Upper lobe of right lung (tissue), 1 donor: ENCODE measurements around the gene ALDOA. TPM values are rescaled to one million over a fixed set of nuclear protein-coding genes. Genes with fewer than 3 reads are reported as not detected.
A peak's percentile ranks its signal among the peaks of the same experiment; 100 is the strongest.

Experiments
- ATAC-seq: fragments of 200-7000 bp; cut with Tn5 transposase; one replicate; pipeline ENCODE4 v1.9.1; 2020; ENCODE audit warnings: mild to moderate bottlenecking, moderate library complexity
- DNase-seq: peaks from one replicate; pipeline ENCODE4 v3.0.0-alpha.2; 2020
- H3K27ac ChIP-seq: fragments of 200-600 bp; one replicate; pipeline ENCODE4 v1.8.0; 2022
- H3K27me3 ChIP-seq: fragments of 200-600 bp; one replicate; pipeline ENCODE4 v1.8.0; 2022; ENCODE audit warnings: mild to moderate bottlenecking
- H3K36me3 ChIP-seq: fragments of 200-600 bp; one replicate; pipeline ENCODE4 v1.8.0; 2022
- H3K4me1 ChIP-seq: fragments of 200-600 bp; one replicate; pipeline ENCODE4 v1.8.0; 2022
- H3K4me3 ChIP-seq: fragments of 200-600 bp; one replicate; pipeline ENCODE4 v1.8.0; 2022; ENCODE audit warnings: mild to moderate bottlenecking
- H3K9me3 ChIP-seq: fragments of 200-600 bp; one replicate; pipeline ENCODE4 v1.8.0; 2022
- CTCF ChIP-seq: fragments of 200-600 bp; IDR thresholded peaks from one replicate; pipeline ENCODE4 v1.8.0; 2022; ENCODE audit warnings: antibody characterized with exemption
- intact Hi-C: fragments of 100-400 bp; cut with DNase I; formaldehyde crosslinking; loops from one replicate; pipeline ENCODE4 v1.11.0; 2022
- total RNA-seq: library from RNA; stranded (reverse); fragmentation: NEBNext Ultra II Directional; extraction: Animal tissue kit (Norgen Biotek cat#: 25700); gene quantifications from one replicate; pipeline ENCODE4 v1.2.1, GENCODE V29; 2021
- donor health status: DM: no; HTN: yes; CAD: no; lungs with severe emphysema.

The ALDOA gene
- total RNA-seq, 1 donor from 2014 or later: 689 TPM

DNA sequence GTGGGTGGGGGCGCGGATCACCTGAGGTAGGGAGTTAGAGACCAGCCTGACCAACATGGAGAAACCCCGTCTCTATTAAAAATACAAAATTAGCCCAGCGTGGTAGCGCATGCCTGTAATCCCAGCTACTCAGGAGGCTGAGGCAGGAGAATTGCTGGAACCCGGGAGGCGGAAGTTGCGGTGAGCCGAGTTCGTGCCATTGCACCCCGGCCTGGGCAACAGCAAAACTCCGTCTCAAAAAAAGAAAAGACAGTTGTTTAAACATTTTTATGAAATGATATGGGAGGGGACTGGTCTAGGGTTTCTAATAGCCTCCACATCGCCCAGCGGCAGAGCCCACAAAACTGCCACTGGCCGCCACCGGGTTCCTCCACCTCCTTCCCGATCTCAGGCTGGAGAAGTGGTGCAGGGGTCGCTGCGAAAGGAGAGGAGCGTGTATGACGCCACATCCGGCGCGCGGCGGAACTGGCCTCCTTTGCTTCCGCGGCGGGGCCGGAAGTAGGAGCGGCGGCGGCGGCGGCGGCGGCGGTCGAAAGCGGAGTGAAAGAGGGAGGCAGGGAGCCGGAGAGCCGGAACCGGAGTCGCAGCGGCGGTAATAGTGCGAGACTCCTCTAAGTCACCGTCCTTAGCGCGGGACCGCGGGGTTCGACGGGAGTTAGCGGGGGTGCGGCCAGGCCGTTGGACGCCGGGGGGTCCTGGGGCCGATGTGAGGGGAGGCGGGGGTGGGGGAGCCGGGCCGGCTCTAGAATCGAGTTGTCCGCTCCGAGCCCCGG, 10.1 kb downstream of the ALDOA start, which contains the start of gene PPP4C:
Gene PPP4C (plus strand): TSS at position 492 of the 773 bp plus-strand sequence. CDS start 384 bp downstream, outside the sequence.
- H3K27me3 ChIP-seq: no peaks in the 10 kb centered on the region
- H3K4me3 ChIP-seq: peak within 1 kb of the TSS; percentile 99
- peaks cover 22% of the 10 kb centered on the region for H3K4me1 ChIP-seq
- ATAC-seq: peak; percentile 97
- DNase-seq: peak; percentile 96
- H3K9me3 ChIP-seq: no peaks in the 10 kb centered on the region
- H3K27ac ChIP-seq: peak within 1 kb of the TSS; percentile 95
- intact Hi-C loops: no loop called here
- peak; percentile 7 for TF ChIP-seq CTCF
- H3K36me3 ChIP-seq: peaks cover 50% of the 10 kb centered on the region

DNA sequence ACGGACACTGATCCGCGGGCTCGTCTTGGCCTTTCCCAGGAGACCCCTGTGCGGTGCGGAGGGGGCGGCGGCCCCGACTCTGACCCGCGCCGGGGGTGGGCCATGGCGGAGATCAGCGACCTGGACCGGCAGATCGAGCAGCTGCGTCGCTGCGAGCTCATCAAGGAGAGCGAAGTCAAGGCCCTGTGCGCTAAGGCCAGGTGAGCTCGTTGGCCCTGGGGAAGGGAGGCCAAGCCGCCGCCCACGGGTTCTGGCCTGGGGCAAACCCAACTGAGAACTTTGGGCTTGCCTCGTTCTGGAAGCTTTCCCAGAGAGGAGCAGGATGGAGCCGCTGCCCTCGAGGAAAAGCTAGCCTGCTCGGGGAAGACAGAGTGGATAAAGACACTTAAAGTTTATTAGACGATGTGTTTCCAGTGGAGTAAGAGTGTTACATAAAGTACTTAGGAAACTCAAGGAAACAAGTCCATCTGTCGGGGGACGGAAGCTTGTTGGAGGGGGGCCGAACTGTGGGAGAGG, 10.8 kb downstream of the ALDOA start:
- TF ChIP-seq CTCF: no peak
- Histone ChIP-seq H3K4me3 (peak overlapping the region; percentile 99), H3K36me3 (peaks cover 50% of the 10 kb centered on the region), H3K4me1 (peaks cover 22% of the 10 kb centered on the region), H3K27ac (peak overlapping the region; percentile 95), H3K9me3 (no peaks in the 10 kb centered on the region), H3K27me3 (no peaks in the 10 kb centered on the region)
- DNase-seq: no peak
- ATAC-seq: peak; percentile 33
- intact Hi-C loops: no loop called here

GRCh38 chr16:30077656-30078055, 12.1 kb downstream of the ALDOA start:
- H3K4me1 ChIP-seq: peaks cover 22% of the 10 kb centered on the region
- H3K36me3 ChIP-seq: peaks cover 49% of the 10 kb centered on the region
- DNase-seq (no peak), ATAC-seq (no peak)
- TF ChIP-seq CTCF: no peak
- no peaks in the 10 kb centered on the region for H3K9me3 ChIP-seq
- no peaks in the 10 kb centered on the region for H3K27me3 ChIP-seq
- H3K27ac ChIP-seq: no peak overlapping the region
- intact Hi-C loops: no loop called here
- H3K4me3 ChIP-seq: no peak overlapping the region

DNA sequence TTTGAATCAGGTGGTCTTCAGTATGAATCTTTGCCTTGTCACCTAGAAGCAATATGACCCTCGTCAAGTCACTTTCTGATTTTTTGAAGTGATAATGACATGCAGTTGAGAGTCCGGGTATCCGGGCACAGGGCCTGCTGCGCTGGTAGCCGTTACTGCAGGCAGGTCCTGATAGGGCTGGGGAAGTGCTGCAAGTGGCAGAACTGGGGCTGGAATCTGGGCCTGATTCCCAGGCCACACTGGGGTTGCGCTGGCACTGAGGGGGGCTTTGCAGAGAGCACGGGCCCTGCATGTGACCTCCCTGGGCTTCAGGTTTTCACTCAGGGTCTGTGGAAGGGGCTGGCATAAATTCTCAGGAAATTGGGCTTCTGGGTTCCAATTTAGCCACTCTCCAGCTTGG, 13.2 kb downstream of the ALDOA start:
- no peak overlapping the region for H3K4me3 ChIP-seq
- H3K4me1 ChIP-seq: peaks cover 22% of the 10 kb centered on the region
- H3K27me3 ChIP-seq: no peaks in the 10 kb centered on the region
- DNase-seq (no peak), ATAC-seq (no peak)
- H3K9me3 ChIP-seq: no peaks in the 10 kb centered on the region
- no peak for TF ChIP-seq CTCF
- intact Hi-C loops: no loop called here
- no peak overlapping the region for H3K27ac ChIP-seq
- peaks cover 54% of the 10 kb centered on the region for H3K36me3 ChIP-seq

DNA sequence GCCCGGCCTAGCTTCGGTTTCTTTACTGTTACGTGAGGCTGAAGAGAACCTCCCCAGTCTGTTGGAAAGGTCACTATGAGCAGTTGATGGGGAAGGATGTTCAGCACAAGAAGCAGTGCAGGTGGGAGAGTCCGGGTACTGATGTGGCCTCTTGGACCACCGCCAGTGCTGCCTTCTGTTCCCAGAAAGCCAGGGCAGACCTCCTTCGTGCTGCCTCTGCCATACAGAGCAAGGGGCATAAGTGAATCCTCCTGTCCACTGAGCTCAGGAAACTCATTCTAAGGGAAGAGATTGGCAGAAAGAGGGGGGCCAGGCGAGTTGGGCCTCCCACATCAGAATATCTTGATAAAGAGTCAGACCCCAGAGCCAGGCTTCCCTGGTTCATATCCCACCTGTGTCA, 13.9 kb downstream of the ALDOA start:
- no peak for TF ChIP-seq CTCF
- peaks cover 61% of the 10 kb centered on the region for H3K36me3 ChIP-seq
- DNase-seq (no peak), ATAC-seq (no peak)
- H3K4me3 ChIP-seq: no peak overlapping the region
- no peaks in the 10 kb centered on the region for H3K27me3 ChIP-seq
- intact Hi-C loops: no loop called here
- H3K27ac ChIP-seq: no peak overlapping the region
- H3K9me3 ChIP-seq: no peaks in the 10 kb centered on the region
- peaks cover 22% of the 10 kb centered on the region for H3K4me1 ChIP-seq
